GM12873 (cell line): ENCODE measurements around the gene PEPD.

Source experiments
- CTCF ChIP-seq: IDR thresholded peaks from 2 replicates; pipeline ENCODE4 v1.5.1; 2012; ENCODE audit warnings: low read depth, mild to moderate bottlenecking, moderate library complexity, low read length, control low read depth; ENCODE audit not compliant: insufficient read depth; ENCODE audit errors: missing control alignments

PEPD gene

GRCh38 chr19:33358408-33358807, 163.2 kb downstream of the PEPD start:
- TF ChIP-seq CTCF, result no peak

GRCh38 chr19:33357556-33357955, 164.0 kb downstream of the PEPD start:
- TF ChIP-seq CTCF, result no peak

- no peak for TF ChIP-seq CTCF
These were observed 166.1 kb downstream of the PEPD start for GRCh38 chr19:33355535-33355934.

GRCh38 chr19:33350538-33351309, 170.9 kb downstream of the PEPD start:
- TF ChIP-seq CTCF, result no peak

- TF ChIP-seq CTCF, result no peak
These were observed 172.0 kb downstream of the PEPD start for GRCh38 chr19:33349319-33350289.

- TF ChIP-seq CTCF, result no peak
These were observed 173.1 kb downstream of the PEPD start for GRCh38 chr19:33348301-33349010.
